ENCODE measurements around the gene CERKL.

DNA sequence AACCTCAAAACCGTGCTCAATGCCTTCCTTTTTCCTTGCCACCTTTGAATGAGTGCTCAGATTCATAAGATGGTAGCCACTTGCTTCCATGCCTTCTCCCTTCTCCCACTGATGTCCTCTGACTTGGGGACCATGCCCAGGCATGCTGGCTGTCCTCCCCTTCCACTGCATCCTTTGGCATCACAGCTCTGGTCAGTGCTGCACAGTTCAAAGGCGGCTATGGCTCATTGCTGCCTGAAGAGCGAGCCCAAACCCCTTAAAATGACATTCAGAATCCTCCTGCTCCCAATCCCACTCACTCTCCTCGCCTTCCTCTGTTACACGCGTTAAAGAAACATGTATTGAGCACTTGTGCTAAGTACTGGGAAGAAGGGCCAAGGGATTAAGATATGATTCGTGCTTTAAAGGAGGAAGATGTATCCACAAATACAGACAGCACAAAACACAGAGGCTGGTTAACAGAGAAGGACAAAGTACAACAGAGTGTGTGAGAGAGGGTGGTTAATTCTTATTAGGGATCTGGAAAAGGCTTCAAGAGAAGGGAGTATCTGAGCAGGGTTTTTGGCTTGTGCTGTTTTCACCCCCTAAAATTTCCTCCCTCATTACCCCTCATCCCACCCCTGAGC, 81.8 kb downstream of the CERKL start:
- TF ChIP-seq CTBP1 (IDR thresholded peaks at IDR 0.05; ENCODE audit: borderline replicate concordance) (no peak), LEF1 (IDR thresholded peaks at IDR 0.05; ENCODE audit: borderline replicate concordance) (no peak), ARNT (IDR thresholded peaks at IDR 0.05) (no peak), BHLHE40 (IDR thresholded peaks at IDR 0.05; ENCODE audit: borderline replicate concordance) (no peak), NFRKB (IDR thresholded peaks at IDR 0.05) (no peak), SUZ12 (IDR thresholded peaks at IDR 0.05) (no peak)
- TF ChIP-seq, protein P1, sequence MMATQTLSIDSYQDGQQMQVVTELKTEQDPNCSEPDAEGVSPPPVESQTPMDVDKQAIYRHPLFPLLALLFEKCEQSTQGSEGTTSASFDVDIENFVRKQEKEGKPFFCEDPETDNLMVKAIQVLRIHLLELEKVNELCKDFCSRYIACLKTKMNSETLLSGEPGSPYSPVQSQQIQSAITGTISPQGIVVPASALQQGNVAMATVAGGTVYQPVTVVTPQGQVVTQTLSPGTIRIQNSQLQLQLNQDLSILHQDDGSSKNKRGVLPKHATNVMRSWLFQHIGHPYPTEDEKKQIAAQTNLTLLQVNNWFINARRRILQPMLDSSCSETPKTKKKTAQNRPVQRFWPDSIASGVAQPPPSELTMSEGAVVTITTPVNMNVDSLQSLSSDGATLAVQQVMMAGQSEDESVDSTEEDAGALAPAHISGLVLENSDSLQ (IDR thresholded peaks at IDR 0.05): no peak
